GM12872 (cell line): ENCODE results near the gene ABHD12B.

Experiments
- CTCF ChIP-seq: IDR thresholded peaks from 3 replicates; pipeline ENCODE4 v1.5.1; 2011; ENCODE audit warnings: low read depth, mild to moderate bottlenecking, low read length, moderate library complexity; ENCODE audit not compliant: insufficient read depth

ABHD12B gene

GRCh38 chr14:50904719-50905118 lies 32.9 kb downstream of the ABHD12B start:
- no peak for TF ChIP-seq CTCF

- TF ChIP-seq CTCF: no peak
These were observed 34.6 kb downstream of the ABHD12B start for GRCh38 chr14:50906326-50907065.

- TF ChIP-seq CTCF: no peak
These were observed 38.9 kb downstream of the ABHD12B start for GRCh38 chr14:50910495-50911420.

GRCh38 chr14:50917449-50917848 lies 45.6 kb downstream of the ABHD12B start:
- TF ChIP-seq CTCF: no peak

GRCh38 chr14:50920482-50921230 lies 48.8 kb downstream of the ABHD12B start:
- TF ChIP-seq CTCF: no peak

GRCh38 chr14:50922803-50923202 lies 51.0 kb downstream of the ABHD12B start:
- TF ChIP-seq CTCF: no peak

- no peak for TF ChIP-seq CTCF
These were observed 52.4 kb downstream of the ABHD12B start for GRCh38 chr14:50924236-50924635.
